ENCODE data around the gene GRAMD1B.

GRCh38 chr11:123410218-123410549 is 19.9 kb upstream of the GRAMD1B start:
- no peak for TF ChIP-seq CTCF (IDR thresholded peaks at IDR 0.05)
- no peak for TF ChIP-seq POLR2AphosphoS5 (IDR thresholded peaks at IDR 0.05)
- TF ChIP-seq POLR2A (IDR thresholded peaks at IDR 0.05), result no peak

Measured in suprapubic skin (tissue), 4 donors.